ENCODE measurements around the gene HBQ1.

DNA sequence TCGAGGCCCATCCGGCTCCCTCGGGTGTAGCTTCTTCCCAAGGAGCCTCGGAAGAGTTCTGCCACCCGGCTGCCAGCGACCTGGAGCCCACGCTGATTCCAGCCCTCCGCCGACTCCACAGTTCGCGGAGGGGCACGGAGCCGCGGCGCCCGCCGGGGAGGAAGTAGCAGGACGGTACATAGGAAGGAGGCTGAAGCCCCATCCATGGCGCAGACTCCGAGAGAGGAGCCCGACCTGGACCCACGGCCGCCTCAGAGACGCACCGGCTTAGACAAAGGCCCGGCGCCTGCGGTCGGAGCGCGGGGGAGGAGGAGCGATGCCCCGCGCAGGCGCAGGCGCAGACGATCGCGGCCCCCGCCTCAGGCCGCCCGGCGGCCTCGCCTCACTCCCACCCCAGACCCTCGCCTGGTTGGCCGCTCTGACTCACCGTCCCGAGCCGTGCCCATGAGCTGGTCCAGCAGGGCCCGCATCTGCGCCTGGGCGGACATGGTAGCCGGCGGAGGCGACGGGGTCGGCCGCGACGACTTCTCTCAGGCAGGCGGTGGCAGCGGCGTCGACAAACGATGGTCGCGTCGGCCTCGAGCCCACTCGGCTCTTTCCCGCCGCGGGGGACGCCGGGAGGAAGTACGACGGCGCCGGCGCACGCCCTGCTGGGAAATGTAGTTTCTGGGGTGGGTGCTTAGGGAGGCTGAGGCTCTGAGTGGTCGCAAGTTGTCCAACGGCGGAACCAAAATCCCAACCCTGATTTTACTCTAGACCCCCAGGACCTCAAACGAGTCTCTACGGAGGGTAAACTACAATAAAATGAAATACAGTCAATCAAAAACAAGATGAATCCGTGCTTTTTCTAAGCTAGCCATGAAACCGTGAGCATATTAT lies 48.8 kb downstream of the HBQ1 start, which contains the start of gene LUC7L:
- peak; percentile 71 to 96 for TF ChIP-seq POLR2A (IDR thresholded peaks at IDR 0.05)
- TF ChIP-seq POLR2AphosphoS5 (IDR thresholded peaks at IDR 0.05): peak; percentile 90 to 96 (median 94)
- TF ChIP-seq, protein P1, sequence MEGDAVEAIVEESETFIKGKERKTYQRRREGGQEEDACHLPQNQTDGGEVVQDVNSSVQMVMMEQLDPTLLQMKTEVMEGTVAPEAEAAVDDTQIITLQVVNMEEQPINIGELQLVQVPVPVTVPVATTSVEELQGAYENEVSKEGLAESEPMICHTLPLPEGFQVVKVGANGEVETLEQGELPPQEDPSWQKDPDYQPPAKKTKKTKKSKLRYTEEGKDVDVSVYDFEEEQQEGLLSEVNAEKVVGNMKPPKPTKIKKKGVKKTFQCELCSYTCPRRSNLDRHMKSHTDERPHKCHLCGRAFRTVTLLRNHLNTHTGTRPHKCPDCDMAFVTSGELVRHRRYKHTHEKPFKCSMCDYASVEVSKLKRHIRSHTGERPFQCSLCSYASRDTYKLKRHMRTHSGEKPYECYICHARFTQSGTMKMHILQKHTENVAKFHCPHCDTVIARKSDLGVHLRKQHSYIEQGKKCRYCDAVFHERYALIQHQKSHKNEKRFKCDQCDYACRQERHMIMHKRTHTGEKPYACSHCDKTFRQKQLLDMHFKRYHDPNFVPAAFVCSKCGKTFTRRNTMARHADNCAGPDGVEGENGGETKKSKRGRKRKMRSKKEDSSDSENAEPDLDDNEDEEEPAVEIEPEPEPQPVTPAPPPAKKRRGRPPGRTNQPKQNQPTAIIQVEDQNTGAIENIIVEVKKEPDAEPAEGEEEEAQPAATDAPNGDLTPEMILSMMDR (IDR thresholded peaks at IDR 0.05): no peak
- TF ChIP-seq EP300 (IDR thresholded peaks at IDR 0.05): no peak

Measured in suprapubic skin (tissue), 4 donors.